ENCODE results near the gene RPAIN. TPM values are rescaled to one million over a fixed set of nuclear protein-coding genes. Genes with fewer than 3 reads are reported as not detected.
"Not testable (repeated sequence)": the region's sequence is repeated elsewhere in the genome, so short reads cannot be mapped to it uniquely, and the experiment has no call there.

Gene RPAIN
- total and polyA plus RNA-seq, 2 donors (not counting 1 experiment from before 2014, with no cell fraction given) = 73.9 to 125 TPM

GRCh38 chr17:5429191-5429887, 9.4 kb downstream of the RPAIN start:
- Histone ChIP-seq H3K4me2 (replicated peaks; ENCODE audit: low read depth, low read length, poor library complexity, severe bottlenecking) (no peak overlapping the region), H3K9ac (ENCODE audit: low read length) (no peak overlapping the region), H3K4me1 (ENCODE audit: control insufficient read depth in 2 of 2, insufficient read depth in 2 of 2, low read length in 2 of 2) (no peaks in the 10 kb centered on the region), H3K27ac (ENCODE audit: low read length in 2 of 2) (peak overlapping the region in 1 of 2 donors; percentile 10), H3K4me3 (ENCODE audit: control extremely low read depth in 1 of 5, extremely low read depth in 1 of 5, insufficient read depth in 1 of 5, low read depth in 2 of 5, low read length in 4 of 5) (no peak overlapping the region), H3K27me3 (replicated peaks in 1 of 4; ENCODE audit: control extremely low read depth in 1 of 4, control insufficient read depth in 3 of 4, insufficient read depth in 4 of 4, low read length in 3 of 4) (no peaks in the 10 kb centered on the region), H3K79me2 (ENCODE audit: control insufficient read depth, insufficient read depth, low read length) (peaks cover 53% of the 10 kb centered on the region), H3K36me3 (replicated peaks in 1 of 2; ENCODE audit: control extremely low read depth in 1 of 2, control insufficient read depth in 1 of 2, extremely low read depth in 1 of 2, insufficient read depth in 2 of 2, low read length in 1 of 2) (peaks cover 0 to 89% of the 10 kb centered on the region in 2 experiments), H2AFZ (ENCODE audit: insufficient read depth, low read depth, low read length, poor library complexity, severe bottlenecking) (no peak overlapping the region), H3K9me3 (ENCODE audit: control extremely low read depth in 1 of 3, control insufficient read depth in 2 of 3, insufficient read depth in 1 of 3, low read length in 2 of 3) (no peaks in the 10 kb centered on the region), H4K20me1 (ENCODE audit: control insufficient read depth, insufficient read depth, low read length, poor library complexity, severe bottlenecking) (peaks cover 35% of the 10 kb centered on the region)
- no peak for ATAC-seq (ENCODE audit: low read depth)
- intact Hi-C loops (cut with micrococcal nuclease) = no loop called here
- peak overlapping the region; percentile 23 for H3K27ac Mint-ChIP-seq
- no peaks in the 10 kb centered on the region for H3K27me3 Mint-ChIP-seq
- H3K4me1 Mint-ChIP-seq = peaks cover 8% of the 10 kb centered on the region
- CTCF ChIA-PET = interaction anchor here (0.7 to 1.3 kb wide), 3 partner anchors 10 to 13 kb away, joined by 4 to 9 read pairs (median 4); partner anchors contain the start of gene C1QBP
- 100% methylated on average over 1 of the region's 3 CpGs for WGBS (ENCODE audit: insufficient coverage)
- no peak for DNase-seq
- no peak overlapping the region for H3K4me3 Mint-ChIP-seq
- H3K9me3 Mint-ChIP-seq (ENCODE audit: insufficient read depth) = no peaks in the 10 kb centered on the region
- POLR2A ChIA-PET = interaction anchor here (0.9 kb wide), 1 partner anchor 10 kb away, joined by 3 read pairs; the partner anchor contains the start of gene C1QBP
- no peak for TF ChIP-seq CTCF (IDR thresholded peaks at IDR 0.05)
- TF ChIP-seq EZH2 (IDR thresholded peaks at IDR 0.05; ENCODE audit: borderline replicate concordance, insufficient read depth, low read depth, low read length, poor library complexity, severe bottlenecking) = no peak

- Histone ChIP-seq H3K9me3 (ENCODE audit: control extremely low read depth in 1 of 3, control insufficient read depth in 2 of 3, insufficient read depth in 1 of 3, low read length in 2 of 3) (no peaks in the 10 kb centered on the region), H3K4me2 (replicated peaks; ENCODE audit: low read depth, low read length, poor library complexity, severe bottlenecking) (no peak overlapping the region), H3K27ac (ENCODE audit: low read length in 2 of 2) (no peak overlapping the region), H3K27me3 (replicated peaks in 1 of 4; ENCODE audit: control extremely low read depth in 1 of 4, control insufficient read depth in 3 of 4, insufficient read depth in 4 of 4, low read length in 3 of 4) (no peaks in the 10 kb centered on the region), H3K36me3 (replicated peaks in 1 of 2; ENCODE audit: control extremely low read depth in 1 of 2, control insufficient read depth in 1 of 2, extremely low read depth in 1 of 2, insufficient read depth in 2 of 2, low read length in 1 of 2) (peaks cover 0 to 88% of the 10 kb centered on the region in 2 experiments), H3K9ac (ENCODE audit: low read length) (no peak overlapping the region), H2AFZ (ENCODE audit: insufficient read depth, low read depth, low read length, poor library complexity, severe bottlenecking) (no peak overlapping the region), H3K79me2 (ENCODE audit: control insufficient read depth, insufficient read depth, low read length) (peaks cover 50% of the 10 kb centered on the region), H4K20me1 (ENCODE audit: control insufficient read depth, insufficient read depth, low read length, poor library complexity, severe bottlenecking) (peaks cover 43% of the 10 kb centered on the region), H3K4me3 (ENCODE audit: control extremely low read depth in 1 of 5, extremely low read depth in 1 of 5, insufficient read depth in 1 of 5, low read depth in 2 of 5, low read length in 4 of 5) (no peak overlapping the region), H3K4me1 (ENCODE audit: control insufficient read depth in 2 of 2, insufficient read depth in 2 of 2, low read length in 2 of 2) (no peaks in the 10 kb centered on the region)
- ATAC-seq (ENCODE audit: low read depth) (no peak), DNase-seq (no peak)
- CTCF ChIA-PET = interaction anchor here (1.2 kb wide), 1 partner anchor 11 kb away, joined by 4 read pairs; no protein-coding TSS in a partner anchor
- H3K4me1 Mint-ChIP-seq = peaks cover 6% of the 10 kb centered on the region
- 100% methylated on average over 1 of the region's 3 CpGs for WGBS (ENCODE audit: insufficient coverage)
- TF ChIP-seq EZH2 (IDR thresholded peaks at IDR 0.05; ENCODE audit: borderline replicate concordance, insufficient read depth, low read depth, low read length, poor library complexity, severe bottlenecking) (no peak), CTCF (IDR thresholded peaks at IDR 0.05) (no peak)
- no peak overlapping the region for H3K27ac Mint-ChIP-seq
- POLR2A ChIA-PET = no interaction called here
- H3K4me3 Mint-ChIP-seq = no peak overlapping the region
- H3K9me3 Mint-ChIP-seq (ENCODE audit: insufficient read depth) = no peaks in the 10 kb centered on the region
- intact Hi-C loops (cut with micrococcal nuclease) = no loop called here
- no peaks in the 10 kb centered on the region for H3K27me3 Mint-ChIP-seq
These were observed 10.5 kb downstream of the RPAIN start for GRCh38 chr17:5430413-5430999.

- Histone ChIP-seq H3K79me2 (ENCODE audit: control insufficient read depth, insufficient read depth, low read length) (peaks cover 50% of the 10 kb centered on the region), H3K36me3 (replicated peaks in 1 of 2; ENCODE audit: control extremely low read depth in 1 of 2, control insufficient read depth in 1 of 2, extremely low read depth in 1 of 2, insufficient read depth in 2 of 2, low read length in 1 of 2) (peaks cover 0 to 88% of the 10 kb centered on the region in 2 experiments), H4K20me1 (ENCODE audit: control insufficient read depth, insufficient read depth, low read length, poor library complexity, severe bottlenecking) (peaks cover 37% of the 10 kb centered on the region)
- WGBS (ENCODE audit: insufficient coverage) = 73% methylated on average over 3 of the region's 5 CpGs
- H3K9me3 ChIP-seq (ENCODE audit: control extremely low read depth in 1 of 3, control insufficient read depth in 2 of 3, insufficient read depth in 1 of 3, low read length in 2 of 3); ATAC-seq (ENCODE audit: low read depth); H3K4me1 ChIP-seq (ENCODE audit: control insufficient read depth in 2 of 2, insufficient read depth in 2 of 2, low read length in 2 of 2); DNase-seq; intact Hi-C loops (cut with micrococcal nuclease); H3K9ac ChIP-seq (ENCODE audit: low read length); H3K27me3 Mint-ChIP-seq; POLR2A ChIA-PET; H3K27ac ChIP-seq (ENCODE audit: low read length in 2 of 2); CTCF ChIA-PET; H3K4me3 ChIP-seq (ENCODE audit: control extremely low read depth in 1 of 5, extremely low read depth in 1 of 5, insufficient read depth in 1 of 5, low read depth in 2 of 5, low read length in 4 of 5); H3K4me3 Mint-ChIP-seq; H3K4me1 Mint-ChIP-seq; H3K9me3 Mint-ChIP-seq (ENCODE audit: insufficient read depth); H3K4me2 ChIP-seq (replicated peaks; ENCODE audit: low read depth, low read length, poor library complexity, severe bottlenecking); H3K27me3 ChIP-seq (replicated peaks in 1 of 4; ENCODE audit: control extremely low read depth in 1 of 4, control insufficient read depth in 3 of 4, insufficient read depth in 4 of 4, low read length in 3 of 4); H2AFZ ChIP-seq (ENCODE audit: insufficient read depth, low read depth, low read length, poor library complexity, severe bottlenecking): not testable (repeated sequence)
- peak overlapping the region; percentile 67 for H3K27ac Mint-ChIP-seq
These were observed 11.3 kb downstream of the RPAIN start for GRCh38 chr17:5431234-5431633.

Data from B cell (primary cell).